Retinal pigment epithelial cell (primary cell): ENCODE data around the gene HS3ST5.

ENCODE experiments used
- DNase-seq: peaks from one replicate; pipeline ENCODE4 v3.0.0-alpha.2; 2010; ENCODE audit warnings: low read depth
- H3K4me3 ChIP-seq: 2 replicates; pipeline ENCODE4 v1.5.1; 2011; ENCODE audit warnings: mild to moderate bottlenecking, low read length, control low read depth, moderate library complexity
- TF ChIP-seq, protein P1 (sequence below): conservative IDR thresholded peaks from 2 replicates; pipeline ENCODE4 v1.5.1; 2011; ENCODE audit warnings: low read depth, low read length, control low read depth, inconsistent platforms

HS3ST5 gene

GRCh38 chr6:114312931-114313330, 29.9 kb downstream of the HS3ST5 start:
- TF ChIP-seq, protein P1, sequence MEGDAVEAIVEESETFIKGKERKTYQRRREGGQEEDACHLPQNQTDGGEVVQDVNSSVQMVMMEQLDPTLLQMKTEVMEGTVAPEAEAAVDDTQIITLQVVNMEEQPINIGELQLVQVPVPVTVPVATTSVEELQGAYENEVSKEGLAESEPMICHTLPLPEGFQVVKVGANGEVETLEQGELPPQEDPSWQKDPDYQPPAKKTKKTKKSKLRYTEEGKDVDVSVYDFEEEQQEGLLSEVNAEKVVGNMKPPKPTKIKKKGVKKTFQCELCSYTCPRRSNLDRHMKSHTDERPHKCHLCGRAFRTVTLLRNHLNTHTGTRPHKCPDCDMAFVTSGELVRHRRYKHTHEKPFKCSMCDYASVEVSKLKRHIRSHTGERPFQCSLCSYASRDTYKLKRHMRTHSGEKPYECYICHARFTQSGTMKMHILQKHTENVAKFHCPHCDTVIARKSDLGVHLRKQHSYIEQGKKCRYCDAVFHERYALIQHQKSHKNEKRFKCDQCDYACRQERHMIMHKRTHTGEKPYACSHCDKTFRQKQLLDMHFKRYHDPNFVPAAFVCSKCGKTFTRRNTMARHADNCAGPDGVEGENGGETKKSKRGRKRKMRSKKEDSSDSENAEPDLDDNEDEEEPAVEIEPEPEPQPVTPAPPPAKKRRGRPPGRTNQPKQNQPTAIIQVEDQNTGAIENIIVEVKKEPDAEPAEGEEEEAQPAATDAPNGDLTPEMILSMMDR: no peak
- H3K4me3 ChIP-seq: no peak overlapping the region
- no peak for DNase-seq

GRCh38 chr6:114310053-114310452, 32.8 kb downstream of the HS3ST5 start:
- TF ChIP-seq, protein P1: no peak
- DNase-seq: no peak
- no peak overlapping the region for H3K4me3 ChIP-seq

DNA sequence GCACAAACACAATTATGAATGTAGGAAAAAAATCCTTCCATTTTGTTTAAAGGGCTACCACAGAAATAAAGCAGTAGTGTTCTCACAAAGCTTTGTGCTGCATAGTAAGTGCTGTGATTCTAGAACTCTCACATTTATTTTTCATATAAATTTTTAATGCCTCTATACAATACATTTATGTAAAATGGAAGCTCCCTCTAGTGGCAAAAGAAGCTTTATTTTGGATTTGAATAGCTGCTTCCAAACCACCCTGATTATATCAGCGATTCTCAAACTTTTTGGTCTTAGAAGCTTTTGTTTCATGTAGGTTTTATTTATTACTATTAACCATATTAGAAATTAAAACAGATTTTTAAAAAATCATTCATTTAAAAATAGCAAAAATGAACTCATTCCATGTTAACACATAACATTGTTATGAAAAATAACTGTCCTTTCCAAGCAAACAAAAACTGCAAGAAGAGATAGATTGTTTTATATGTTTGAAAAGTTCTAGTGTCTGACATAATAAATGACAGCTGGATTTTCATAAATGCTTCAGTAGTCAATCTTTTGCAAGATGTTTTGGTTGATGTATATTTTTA, 38.4 kb downstream of the HS3ST5 start:
- H3K4me3 ChIP-seq: no peak overlapping the region
- DNase-seq: no peak
- TF ChIP-seq, protein P1: peak; percentile 50

DNA sequence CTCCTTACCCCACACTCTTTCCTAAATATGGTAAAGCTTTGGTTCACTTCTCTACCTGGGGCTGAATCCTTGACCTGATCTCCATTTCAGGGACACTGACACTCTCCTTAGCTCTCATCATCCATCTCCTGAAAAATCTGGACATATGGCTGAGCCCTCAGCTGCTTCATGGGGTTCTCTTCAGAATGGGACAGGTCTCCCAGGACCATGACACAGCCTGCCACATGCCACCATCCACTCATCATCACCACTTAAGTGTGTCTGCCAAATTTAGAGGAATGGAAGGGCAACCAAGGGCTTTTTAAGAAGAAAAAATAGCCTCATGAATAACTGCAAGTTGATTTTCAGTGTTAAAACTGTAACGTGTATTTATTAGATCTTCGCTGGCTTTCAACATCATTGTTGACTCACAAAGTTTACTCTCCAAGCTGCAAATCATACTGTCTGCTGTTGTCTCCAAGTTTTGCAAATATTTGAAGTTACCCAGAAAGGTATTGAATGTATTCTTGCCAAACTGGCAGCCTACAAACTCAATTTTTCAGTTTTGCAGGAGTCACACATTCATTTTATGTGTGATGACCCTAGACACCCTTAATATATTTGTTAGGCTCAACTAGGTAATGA, 41.1 kb downstream of the HS3ST5 start:
- no peak overlapping the region for H3K4me3 ChIP-seq
- TF ChIP-seq, protein P1: no peak
- no peak for DNase-seq

- H3K4me3 ChIP-seq: no peak overlapping the region
- DNase-seq: no peak
- TF ChIP-seq, protein P1: no peak
Measured at GRCh38 chr6:114297135-114297534, 45.7 kb downstream of the HS3ST5 start.

DNA sequence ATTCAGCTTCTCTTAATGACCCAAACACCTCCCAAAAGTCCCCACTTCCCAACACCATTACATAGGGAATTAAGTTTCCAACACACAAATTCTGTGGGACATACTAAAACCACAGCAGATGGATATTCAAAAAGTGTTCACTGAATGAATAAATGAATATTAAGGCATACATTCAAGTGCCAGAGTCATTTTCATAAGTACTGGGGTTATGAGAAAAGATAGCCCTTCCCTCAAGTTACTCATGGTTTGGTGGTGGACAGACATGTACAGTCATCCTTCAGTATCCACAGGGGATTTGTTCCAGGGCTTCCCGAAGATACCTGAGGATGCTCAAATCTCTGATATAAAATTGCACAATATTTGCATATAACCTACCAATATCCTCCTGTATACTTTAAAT, 50.4 kb downstream of the HS3ST5 start:
- no peak for DNase-seq
- no peak overlapping the region for H3K4me3 ChIP-seq
- TF ChIP-seq, protein P1: no peak

DNA sequence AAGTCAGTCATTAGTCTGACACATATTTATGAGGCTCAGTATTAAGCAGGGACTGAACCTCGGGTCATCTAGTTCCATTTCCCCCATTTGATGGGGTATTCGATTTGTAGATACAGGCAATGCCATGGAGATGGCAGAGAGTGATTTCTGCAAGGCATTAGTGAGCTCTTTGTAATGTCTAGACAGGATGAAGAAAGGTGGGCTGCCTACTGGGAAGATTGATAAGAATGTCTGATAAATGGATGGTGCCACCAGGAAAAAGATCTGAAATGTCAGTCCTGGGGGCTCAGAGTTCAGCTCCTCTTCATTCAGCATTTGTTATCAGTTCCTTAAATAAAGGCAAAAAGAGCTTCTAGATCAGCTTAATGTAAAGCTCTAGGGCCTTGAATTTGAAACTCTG, 51.4 kb downstream of the HS3ST5 start:
- TF ChIP-seq, protein P1: no peak
- no peak for DNase-seq

More for the DNA sequence above, 51.4 kb downstream of the HS3ST5 start:
- no peak overlapping the region for H3K4me3 ChIP-seq
